ENCODE results near the gene ENTPD2. TPM values are rescaled to one million over a fixed set of nuclear protein-coding genes. Genes with fewer than 3 reads are reported as not detected.

Gene ENTPD2
- total and polyA plus RNA-seq, 9 of the 15 experiments (the other 6 are each of a cell fraction or from before 2014, with no cell fraction given): 0.04 to 0.60 (median 0.14) TPM; not detected in 4

GRCh38 chr9:137028263-137029057 is 25.4 kb downstream of the ENTPD2 start (continued):
- TF ChIP-seq ZZZ3 (IDR thresholded peaks at IDR 0.05) (no peak), PCBP2 (IDR thresholded peaks at IDR 0.05; ENCODE audit: low read depth, low read length, poor library complexity, severe bottlenecking) (no peak), ZNF408 (CRISPR knock-in tag; IDR thresholded peaks at IDR 0.05; ENCODE audit: low read depth) (no peak), SRSF7 (optimal IDR thresholded peaks at IDR 0.05; ENCODE audit: low read depth, low read length) (no peak), CTCF (IDR thresholded peaks at IDR 0.05 in 2 of 3, conservative IDR thresholded peaks at IDR 0.05 in 1 of 3; ENCODE audit: insufficient read depth in 2 of 3, low read depth in 1 of 3, low read length in 3 of 3) (peak; percentile 67 to 80 (median 71)), PTTG1 (tag; IDR thresholded peaks at IDR 0.05; ENCODE audit: low read depth) (no peak), TCF3 (CRISPR knock-in tag; IDR thresholded peaks at IDR 0.05) (no peak), PHB (CRISPR knock-in tag; IDR thresholded peaks at IDR 0.05) (no peak), FIP1L1 (IDR thresholded peaks at IDR 0.05; ENCODE audit: low read depth, low read length, poor library complexity, severe bottlenecking) (peak; percentile 48), ZFPM2 (CRISPR knock-in tag; IDR thresholded peaks at IDR 0.05) (no peak), RBBP5 (IDR thresholded peaks at IDR 0.05; ENCODE audit: borderline replicate concordance, insufficient read depth, low read length, poor library complexity, severe bottlenecking) (no peak), NFIC (IDR thresholded peaks at IDR 0.05) (peak; percentile 86), E2F8 (IDR thresholded peaks at IDR 0.05; ENCODE audit: low read depth, partially characterized antibody) (no peak), ZNF124 (CRISPR knock-in tag; IDR thresholded peaks at IDR 0.05) (no peak), ETS1 (conservative IDR thresholded peaks at IDR 0.05; ENCODE audit: control insufficient read depth, low read depth, low read length) (peak; percentile 16; the same call in 1 of the 2 replicates), HNRNPLL (IDR thresholded peaks at IDR 0.05; ENCODE audit: low read depth, low read length, poor library complexity, severe bottlenecking) (peak; percentile 34), TCFL5 (CRISPR knock-in tag; conservative IDR thresholded peaks at IDR 0.05) (no peak), NCOA4 (IDR thresholded peaks at IDR 0.05; ENCODE audit: partially characterized antibody) (no peak), ZNF212 (CRISPR knock-in tag; IDR thresholded peaks at IDR 0.05) (no peak), MLX (CRISPR knock-in tag; conservative IDR thresholded peaks at IDR 0.05) (no peak)

Measured in K562 (cell line).